Effector memory CD4-positive, alpha-beta T cell (primary cell): ENCODE results near the gene STX3.
"Not testable (repeated sequence)": the region's sequence is repeated elsewhere in the genome, so short reads cannot be mapped to it uniquely, and the experiment has no call there.

ENCODE experiments used
- DNase-seq, 3 donors: peaks; one replicate each; pipeline ENCODE4 v3.0.0-alpha.2; 2020
- H3K27ac ChIP-seq: 2 replicates; pipeline ENCODE4 v1.7.0; 2013; ENCODE audit warnings: mild to moderate bottlenecking, low read length, moderate library complexity; ENCODE audit not compliant: insufficient read depth, poor library complexity, severe bottlenecking
- H3K27me3 ChIP-seq: replicated peaks from 2 replicates; pipeline ENCODE4 v1.7.0; 2013; ENCODE audit warnings: mild to moderate bottlenecking, low read length; ENCODE audit not compliant: insufficient read depth, control insufficient read depth, poor library complexity, severe bottlenecking
- H3K36me3 ChIP-seq: 2 replicates; pipeline ENCODE4 v1.7.0; 2013; ENCODE audit warnings: mild to moderate bottlenecking, low read length, moderate library complexity; ENCODE audit not compliant: control insufficient read depth, insufficient read depth
- H3K4me1 ChIP-seq: 2 replicates; pipeline ENCODE4 v1.7.0; 2013; ENCODE audit warnings: low read length, mild to moderate bottlenecking; ENCODE audit not compliant: control insufficient read depth, insufficient read depth, poor library complexity, severe bottlenecking
- H3K4me3 ChIP-seq: 2 replicates; pipeline ENCODE4 v1.7.0; 2013; ENCODE audit warnings: low read length, low read depth, mild to moderate bottlenecking; ENCODE audit not compliant: insufficient read depth, poor library complexity, severe bottlenecking
- H3K9me3 ChIP-seq: 2 replicates; pipeline ENCODE4 v1.7.0; 2013; ENCODE audit warnings: mild to moderate bottlenecking, low read length, moderate library complexity; ENCODE audit not compliant: control insufficient read depth

The STX3 gene

DNA sequence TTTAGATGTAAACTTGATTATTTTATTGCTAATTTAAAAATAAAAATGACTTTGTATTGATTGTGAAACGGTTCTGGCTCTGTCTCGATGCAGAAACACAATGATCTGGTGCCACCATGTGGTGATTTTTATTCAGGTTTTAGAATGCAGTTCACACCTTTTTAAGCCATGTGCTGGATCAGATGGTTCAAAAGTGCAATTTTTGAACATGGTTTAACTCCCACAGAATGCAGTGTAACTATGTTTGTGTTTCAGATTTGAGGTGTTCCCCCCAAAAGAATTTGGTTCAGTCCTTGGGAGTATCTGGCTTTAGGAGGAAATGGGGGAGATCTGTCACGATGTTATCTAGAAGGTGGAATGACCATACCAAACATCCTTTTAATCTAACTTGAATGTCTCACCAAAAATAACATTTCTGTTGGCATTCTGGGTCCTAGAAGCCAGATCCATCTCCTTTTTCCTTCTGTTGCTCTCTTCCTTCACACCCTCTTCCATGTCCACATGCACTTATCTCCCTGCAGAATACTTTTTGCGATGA is 47.5 kb downstream of the STX3 start:
- H3K36me3 ChIP-seq: peaks cover 24% of the 10 kb centered on the region
- H3K27ac ChIP-seq: no peak overlapping the region
- no peaks in the 10 kb centered on the region for H3K4me1 ChIP-seq
- peak in 2 of 3 donors; percentile 7 to 24 for DNase-seq
- H3K4me3 ChIP-seq: no peak overlapping the region
- no peaks in the 10 kb centered on the region for H3K9me3 ChIP-seq
- no peaks in the 10 kb centered on the region for H3K27me3 ChIP-seq

DNA sequence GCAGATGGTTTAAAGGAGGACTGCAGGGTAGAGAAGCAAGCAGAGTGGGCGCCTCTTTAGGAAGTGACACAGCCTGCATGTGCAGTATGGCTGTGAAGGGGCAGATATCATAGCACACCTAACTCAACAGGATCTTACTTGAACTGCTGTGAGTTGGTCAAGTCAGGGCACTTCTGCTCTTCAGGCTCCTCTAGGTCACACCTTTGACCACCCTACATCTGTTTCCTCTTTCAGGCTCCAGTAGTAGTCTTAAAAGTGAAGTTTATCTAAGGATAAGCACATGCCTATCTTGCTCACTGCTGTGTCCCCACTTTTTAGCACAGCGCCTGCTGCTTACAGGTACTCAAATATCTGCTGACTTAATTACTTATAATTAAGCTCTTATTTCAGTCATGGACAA is 48.9 kb downstream of the STX3 start:
- Histone ChIP-seq H3K9me3 (no peaks in the 10 kb centered on the region), H3K4me1 (no peaks in the 10 kb centered on the region), H3K4me3 (no peak overlapping the region), H3K27me3 (no peaks in the 10 kb centered on the region), H3K27ac (no peak overlapping the region), H3K36me3 (peaks cover 26% of the 10 kb centered on the region)
- DNase-seq: no peak

DNA sequence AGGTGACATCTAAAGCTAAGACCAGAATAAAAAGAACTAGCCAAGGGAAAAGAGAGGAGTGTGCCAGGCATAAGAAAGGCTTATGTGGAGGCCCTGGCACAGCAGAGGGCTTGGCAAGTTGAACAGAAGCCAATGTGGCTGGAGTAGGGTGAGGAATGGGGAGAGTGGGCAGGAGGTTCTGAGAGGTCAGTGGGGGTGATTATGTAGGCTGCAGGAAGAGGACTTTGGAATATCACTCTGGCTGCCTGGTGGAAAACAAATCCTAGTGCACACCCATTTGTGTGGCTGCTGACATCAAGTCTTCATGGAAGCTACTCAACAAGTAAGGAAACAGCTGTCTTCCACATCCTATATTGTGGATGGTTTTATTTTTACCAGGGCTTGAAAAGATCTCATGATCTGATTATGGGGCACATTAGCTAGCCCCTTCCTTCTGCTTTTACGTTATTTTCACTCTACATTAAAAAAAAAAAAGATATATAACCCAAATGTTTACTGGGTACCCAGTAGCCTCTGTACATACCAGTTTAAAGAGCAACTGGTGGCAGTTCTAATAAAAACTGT is 52.0 kb downstream of the STX3 start:
- H3K27me3 ChIP-seq: no peaks in the 10 kb centered on the region
- H3K9me3 ChIP-seq: no peaks in the 10 kb centered on the region
- peaks cover 3% of the 10 kb centered on the region for H3K4me1 ChIP-seq
- H3K27ac ChIP-seq: no peak overlapping the region
- H3K4me3 ChIP-seq: no peak overlapping the region
- DNase-seq: no peak
- peaks cover 26% of the 10 kb centered on the region for H3K36me3 ChIP-seq

DNA sequence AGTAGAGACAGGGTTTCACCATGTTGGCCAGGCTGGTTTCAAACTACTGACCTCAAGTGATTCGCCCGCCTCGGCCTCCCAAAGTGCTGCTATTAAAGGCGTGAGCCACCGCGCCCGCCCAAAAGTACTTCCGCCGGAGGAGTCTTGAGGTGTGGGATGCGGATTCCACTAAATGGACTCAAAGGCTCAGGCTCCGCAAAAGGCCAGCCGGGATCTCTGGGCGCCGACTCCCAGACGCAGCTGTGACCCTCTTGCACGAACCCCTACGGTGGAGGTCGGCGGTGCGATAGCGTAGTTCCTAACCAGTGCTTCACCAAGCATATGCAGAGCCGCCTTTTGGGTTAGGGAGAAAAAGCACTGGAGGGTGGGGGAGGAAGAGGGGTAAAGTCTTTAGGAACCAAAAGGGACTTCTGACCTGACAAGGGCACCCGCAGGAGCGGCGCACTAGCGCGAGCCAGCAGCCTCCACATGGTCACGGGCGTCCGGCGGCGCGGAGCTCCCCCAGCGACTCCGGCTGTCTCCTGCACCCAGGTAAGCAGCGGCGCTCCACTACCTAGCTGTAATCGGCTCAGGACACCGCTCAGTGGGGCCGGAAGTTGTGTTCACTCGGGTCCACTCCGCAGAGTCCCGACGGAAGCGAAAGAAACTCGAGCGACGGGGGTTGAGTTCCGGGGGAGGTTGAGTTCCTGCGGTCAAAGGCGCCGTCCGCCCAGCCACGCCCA is 55.2 kb downstream of the STX3 start, which contains the start of gene MRPL16:
TSS of gene MRPL16 (minus strand) at position 590 of the 722 bp plus-strand sequence. CDS start at position 470, 120 bp downstream.
- Histone ChIP-seq H3K36me3 (peaks cover 22% of the 10 kb centered on the region), H3K27ac (peak within 1 kb of the TSS; percentile 74), H3K4me3 (peak within 1 kb of the TSS; percentile 93), H3K27me3 (no peaks in the 10 kb centered on the region), H3K9me3 (no peaks in the 10 kb centered on the region), H3K4me1 (peaks cover 3% of the 10 kb centered on the region)
- DNase-seq: peak; percentile 80 to 84 (median 83)

DNA sequence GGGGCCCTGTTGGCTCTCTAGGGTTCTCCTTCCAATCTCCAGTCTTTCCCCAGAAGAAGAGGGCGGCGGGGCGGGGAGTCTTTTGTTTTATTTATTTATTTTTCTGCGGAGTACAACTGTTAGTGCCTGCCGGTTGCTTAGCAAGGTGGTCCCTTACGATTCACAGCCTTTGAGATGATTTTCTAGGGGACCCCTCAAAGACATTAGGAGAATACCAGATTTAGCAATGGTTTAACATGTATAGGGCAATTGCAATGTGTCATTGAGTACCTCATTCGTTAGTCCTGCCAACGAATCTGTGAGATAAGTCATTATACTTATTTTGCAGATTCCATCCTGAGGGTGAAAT is 55.7 kb downstream of the STX3 start:
- peak overlapping the region; percentile 93 for H3K4me3 ChIP-seq

DNA sequence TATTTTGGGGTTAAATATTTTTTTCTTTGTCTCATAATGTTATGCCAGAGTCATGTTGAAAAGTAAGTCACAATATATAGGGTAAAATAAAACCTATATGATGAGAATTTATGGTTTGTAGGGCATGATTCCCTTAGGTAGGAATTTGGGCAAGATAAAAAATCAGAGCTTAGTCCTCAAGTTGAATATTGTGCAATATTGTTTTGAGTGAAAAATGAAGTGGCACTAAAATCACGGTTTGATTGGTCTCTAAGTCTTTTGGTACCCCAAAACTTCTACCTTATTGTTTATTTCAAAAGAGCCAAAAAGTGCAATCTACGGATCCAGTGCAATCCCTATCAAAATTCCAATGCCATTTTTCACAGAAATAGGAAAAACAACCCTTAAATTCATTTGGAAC is 57.0 kb downstream of the STX3 start:
- DNase-seq: no peak
- H3K36me3 ChIP-seq: peaks cover 7% of the 10 kb centered on the region
- peaks cover 3% of the 10 kb centered on the region for H3K4me1 ChIP-seq
- no peak overlapping the region for H3K27ac ChIP-seq
- no peaks in the 10 kb centered on the region for H3K9me3 ChIP-seq
- H3K27me3 ChIP-seq: no peaks in the 10 kb centered on the region
- no peak overlapping the region for H3K4me3 ChIP-seq

More for the DNA sequence above, 55.7 kb downstream of the STX3 start:
- Histone ChIP-seq H3K4me1 (peaks cover 3% of the 10 kb centered on the region), H3K9me3 (no peaks in the 10 kb centered on the region), H3K27me3 (no peaks in the 10 kb centered on the region), H3K36me3 (peaks cover 20% of the 10 kb centered on the region), H3K27ac (peak overlapping the region; percentile 74)
- no peak for DNase-seq

DNA sequence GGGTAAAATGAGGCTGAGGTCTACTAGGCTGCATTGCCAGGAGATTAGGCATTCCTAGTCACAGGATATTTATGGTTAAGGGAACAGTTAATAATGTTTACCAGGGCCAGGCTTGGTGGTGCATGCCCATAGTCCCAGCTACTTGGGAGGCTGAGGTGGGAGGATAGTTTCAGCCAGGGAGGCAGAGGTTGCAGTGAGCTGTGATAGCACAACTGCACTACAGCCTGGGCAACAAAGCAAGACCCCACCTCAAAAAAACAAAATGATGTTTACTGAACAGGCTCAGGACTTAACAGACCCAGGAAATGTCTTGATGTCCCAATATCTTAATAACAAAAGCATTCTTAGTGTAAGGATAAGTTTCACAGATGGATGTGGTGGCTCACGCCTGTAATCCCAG is 58.2 kb downstream of the STX3 start:
- peaks cover 3% of the 10 kb centered on the region for H3K4me1 ChIP-seq

DNA sequence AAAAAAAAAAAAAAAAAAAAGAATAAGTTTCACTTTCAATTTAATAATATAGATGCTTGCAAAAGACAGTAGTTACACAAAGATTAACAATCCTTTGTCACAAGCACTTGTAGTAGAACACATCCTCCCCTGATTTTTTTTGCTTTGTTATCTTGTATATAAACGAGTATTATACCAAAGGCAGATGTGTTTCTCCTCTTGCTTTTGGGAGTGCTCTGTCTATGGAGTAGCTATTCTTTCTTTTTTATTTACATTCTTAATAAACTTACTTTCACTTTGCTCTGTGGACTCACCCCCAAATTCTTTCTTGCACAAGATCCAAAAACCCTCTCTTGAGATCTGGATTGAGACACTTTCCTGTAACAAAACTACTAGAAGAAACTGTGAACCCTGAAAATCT is 58.8 kb downstream of the STX3 start:
- no peak for DNase-seq
- H3K4me3 ChIP-seq: no peak overlapping the region
- no peak overlapping the region for H3K27ac ChIP-seq
- H3K4me1 ChIP-seq: peaks cover 3% of the 10 kb centered on the region
- H3K27me3 ChIP-seq: no peaks in the 10 kb centered on the region
- H3K36me3 ChIP-seq: no peaks in the 10 kb centered on the region
- H3K9me3 ChIP-seq: no peaks in the 10 kb centered on the region

More for the DNA sequence above, 58.2 kb downstream of the STX3 start:
- Histone ChIP-seq H3K4me3 (no peak overlapping the region), H3K9me3 (no peaks in the 10 kb centered on the region), H3K36me3 (no peaks in the 10 kb centered on the region), H3K27me3 (no peaks in the 10 kb centered on the region), H3K27ac (no peak overlapping the region)
- no peak for DNase-seq

DNA sequence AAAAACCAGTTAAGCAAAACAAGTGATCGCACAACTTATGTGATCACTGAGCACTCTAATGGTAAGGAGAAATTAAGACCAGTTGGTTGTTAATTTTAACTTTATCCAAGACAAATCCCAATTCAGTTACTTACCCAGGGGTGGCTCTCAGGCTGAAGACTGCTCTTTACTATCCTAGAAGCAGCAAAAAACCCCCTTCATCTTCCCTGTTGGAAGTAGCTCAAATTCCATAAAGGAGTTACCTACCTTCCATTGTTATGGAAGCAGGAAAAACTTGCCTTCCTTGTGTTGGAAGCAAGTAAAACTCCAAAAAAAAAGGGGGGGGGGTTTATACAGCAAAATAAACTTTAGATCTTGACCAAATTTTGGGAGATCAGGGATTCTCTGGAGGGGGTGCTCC is 60.6 kb downstream of the STX3 start:
- no peaks in the 10 kb centered on the region for H3K27me3 ChIP-seq
- H3K36me3 ChIP-seq: no peaks in the 10 kb centered on the region
- H3K9me3 ChIP-seq: no peaks in the 10 kb centered on the region
- DNase-seq: no peak
- H3K4me1 ChIP-seq: no peaks in the 10 kb centered on the region
- H3K27ac ChIP-seq: no peak overlapping the region
- no peak overlapping the region for H3K4me3 ChIP-seq

DNA sequence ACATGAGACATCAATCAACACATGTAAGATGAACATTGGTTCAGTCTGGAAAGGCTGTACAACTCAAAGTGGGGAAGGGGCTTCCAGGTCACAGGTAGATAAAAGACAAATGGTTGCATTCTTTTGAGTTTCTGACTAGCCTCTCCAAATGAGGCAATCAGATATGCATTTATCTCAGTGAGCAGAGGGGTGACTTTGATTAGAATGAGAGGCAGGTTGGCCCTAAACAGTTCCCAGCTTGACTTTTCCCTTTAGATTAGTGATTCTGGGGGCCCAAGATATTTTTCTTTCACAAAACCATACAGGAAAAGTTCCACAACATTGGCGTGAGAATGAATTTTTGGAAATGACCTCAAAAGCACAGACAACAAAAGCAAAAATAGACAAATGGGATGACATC is 61.3 kb downstream of the STX3 start:
- not testable (repeated sequence) for H3K4me1 ChIP-seq, H3K9me3 ChIP-seq, H3K36me3 ChIP-seq, DNase-seq, H3K27me3 ChIP-seq, H3K4me3 ChIP-seq, H3K27ac ChIP-seq
